ENCODE measurements around the gene TRAPPC3.

DNA sequence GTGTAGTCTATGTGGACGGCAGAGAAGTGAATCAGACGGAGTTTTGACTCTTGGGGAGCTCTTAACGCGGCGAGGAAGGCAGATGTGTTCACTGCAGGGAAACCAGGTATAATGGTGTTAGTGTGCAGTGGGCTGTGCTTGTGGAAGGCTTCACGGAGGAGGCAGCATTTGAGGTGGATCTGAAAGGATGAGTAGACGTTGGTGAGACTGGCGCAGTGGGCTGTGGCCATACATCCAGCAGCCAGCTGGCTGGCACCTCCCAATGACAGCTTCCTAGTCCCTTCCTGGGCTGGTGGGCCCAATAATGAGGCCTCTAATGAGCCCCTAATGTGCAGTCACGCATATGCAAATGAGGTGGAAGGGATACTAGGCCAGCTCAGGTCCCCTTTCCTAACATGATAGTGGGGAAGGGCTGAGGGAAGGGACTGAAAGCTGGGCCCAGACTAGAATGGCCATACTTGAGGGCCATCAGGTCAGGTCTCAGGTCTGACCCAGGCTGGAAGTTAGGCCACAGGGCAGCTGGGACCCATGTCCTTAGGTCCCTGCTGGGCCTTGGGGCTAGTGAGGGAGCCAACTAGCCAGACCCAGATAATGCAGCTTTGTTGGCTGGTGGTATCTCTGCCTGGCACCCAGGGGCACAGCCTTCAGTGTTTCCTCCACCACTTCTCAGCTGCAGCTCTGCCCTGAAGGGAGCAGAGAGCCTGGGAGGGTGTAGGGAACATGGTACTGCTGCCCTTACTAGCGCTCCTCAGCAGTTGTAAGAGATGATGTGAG lies 10.5 kb upstream of the TRAPPC3 start:
- no peak for TF ChIP-seq CTCF (IDR thresholded peaks at IDR 0.05; ENCODE audit: borderline replicate concordance, extremely low read depth, low read length, poor library complexity, severe bottlenecking)
- no peak for TF ChIP-seq EZH2 (IDR thresholded peaks at IDR 0.05; ENCODE audit: borderline replicate concordance, low read depth, low read length, severe bottlenecking)
